PC-3 (cell line): Measurements from ENCODE around the gene SLC26A11. TPM values are rescaled to one million over a fixed set of nuclear protein-coding genes. Genes with fewer than 3 reads are reported as not detected.
A peak's percentile ranks its signal among the peaks of the same experiment; 100 is the strongest.
"Not testable (repeated sequence)": the region's sequence is repeated elsewhere in the genome, so short reads cannot be mapped to it uniquely, and the experiment has no call there.

Experiments
- ATAC-seq: fragments of 200-7000 bp; cut with Tn5 transposase; 2 replicates; pipeline ENCODE4 v1.9.1; 2020; ENCODE audit warnings: mild to moderate bottlenecking, moderate library complexity
- BruUV-seq: library from RNA; stranded (reverse); fragments of 400-500 nt; replicated peaks from 2 replicates; lab custom pipeline; 2021; lab: Mats Ljungman, UMichigan
- CTCF ChIA-PET: fragments of 300-600 bp; sonication (Branson Sonifier 250); formaldehyde crosslinking; loops from one replicate; lab custom pipeline; 2022; ENCODE audit warnings: antibody characterized with exemption; lab: Charles Lee
- POLR2A ChIA-PET: fragments of 300-600 bp; sonication (Branson Sonifier 250); formaldehyde crosslinking; loops from one replicate; lab custom pipeline; 2022; ENCODE audit warnings: antibody characterized with exemption; ENCODE audit not compliant: unreplicated experiment; lab: Charles Lee
- DNase-seq: peaks from one replicate; pipeline ENCODE4 v3.0.0-alpha.2; 2015
- H2AFZ ChIP-seq: fragments of 300-600 bp; sonication (generic); 2 replicates; pipeline ENCODE4 v1.6.0; 2016; ENCODE audit warnings: antibody characterized with exemption, low read length
- H3F3A ChIP-seq: fragments of 300-600 bp; sonication (generic); one replicate; pipeline ENCODE4 v1.6.0; 2017; ENCODE audit warnings: antibody characterized with exemption, low read length, control low read depth, mild to moderate bottlenecking; ENCODE audit not compliant: unreplicated experiment
- H3K27ac ChIP-seq: fragments of 300-600 bp; sonication (generic); 2 replicates; pipeline ENCODE4 v1.5.1; 2016; ENCODE audit warnings: mild to moderate bottlenecking, low read length
- H3K27me3 ChIP-seq: fragments of 300-600 bp; sonication (generic); 2 replicates; pipeline ENCODE4 v1.6.1; 2016; ENCODE audit warnings: low read length, mixed read lengths
- H3K36me3 ChIP-seq: fragments of 300-600 bp; sonication (generic); 2 replicates; pipeline ENCODE4 v1.6.1; 2016; ENCODE audit warnings: low read depth, mixed run types, low read length, mixed read lengths
- H3K4me1 ChIP-seq: fragments of 300-600 bp; sonication (generic); 2 replicates; pipeline ENCODE4 v1.5.1; 2016; ENCODE audit warnings: low read length; ENCODE audit not compliant: insufficient read depth
- H3K4me2 ChIP-seq: fragments of 300-600 bp; sonication (generic); 2 replicates; pipeline ENCODE4 v1.6.0; 2016; ENCODE audit warnings: low read length
- H3K4me3 ChIP-seq: fragments of 300-600 bp; sonication (generic); 2 replicates; pipeline ENCODE4 v1.5.1; 2016; ENCODE audit warnings: mild to moderate bottlenecking, low read length, mixed read lengths
- H3K79me2 ChIP-seq: fragments of 300-600 bp; sonication (generic); 2 replicates; pipeline ENCODE4 v1.6.1; 2017; ENCODE audit warnings: low read length, mixed read lengths
- H3K9ac ChIP-seq: fragments of 300-600 bp; sonication (generic); 2 replicates; pipeline ENCODE4 v1.6.0; 2016; ENCODE audit warnings: mild to moderate bottlenecking, low read length
- H3K9me2 ChIP-seq: fragments of 300-600 bp; sonication (generic); replicated peaks from 2 replicates; pipeline ENCODE4 v1.6.1; 2016; ENCODE audit warnings: mixed run types, low read length, mixed read lengths
- H3K9me3 ChIP-seq: fragments of 300-600 bp; sonication (generic); 2 replicates; pipeline ENCODE4 v1.6.1; 2016; ENCODE audit warnings: low read length, mixed read lengths
- H4K20me1 ChIP-seq: fragments of 300-600 bp; sonication (generic); 2 replicates; pipeline ENCODE4 v1.6.1; 2016; ENCODE audit warnings: low read length, mixed read lengths
- EZH2 ChIP-seq: fragments of 300-600 bp; sonication (generic); IDR thresholded peaks from one replicate; pipeline ENCODE4 v1.6.1; 2017; ENCODE audit warnings: antibody characterized with exemption, mild to moderate bottlenecking, low read length; ENCODE audit not compliant: unreplicated experiment
- EZH2phosphoT487 ChIP-seq: fragments of 300-600 bp; sonication (generic); IDR thresholded peaks from 2 replicates; pipeline ENCODE4 v1.6.1; 2018; ENCODE audit warnings: mild to moderate bottlenecking, antibody characterized with exemption, low read length, borderline replicate concordance
- intact Hi-C: fragments of 100-400 bp; cut with micrococcal nuclease; formaldehyde crosslinking; loops from 2 replicates; pipeline ENCODE4 v1.9.0; 2023
- total RNA-seq: library from RNA; depleted of rRNA; stranded (reverse); fragments of >200 nt; gene quantifications from 2 replicates; pipeline ENCODE4 v1.2.3, GENCODE V29; 2014
- TF ChIP-seq, protein P1 (sequence below): fragments of 300-600 bp; sonication (generic); conservative IDR thresholded peaks from 2 replicates; pipeline ENCODE4 v1.5.1; 2017; ENCODE audit warnings: antibody characterized with exemption, low read depth, mild to moderate bottlenecking, low read length

SLC26A11 gene
- total RNA-seq, 1 experiment from 2014 or later, result 18.4 TPM

DNA sequence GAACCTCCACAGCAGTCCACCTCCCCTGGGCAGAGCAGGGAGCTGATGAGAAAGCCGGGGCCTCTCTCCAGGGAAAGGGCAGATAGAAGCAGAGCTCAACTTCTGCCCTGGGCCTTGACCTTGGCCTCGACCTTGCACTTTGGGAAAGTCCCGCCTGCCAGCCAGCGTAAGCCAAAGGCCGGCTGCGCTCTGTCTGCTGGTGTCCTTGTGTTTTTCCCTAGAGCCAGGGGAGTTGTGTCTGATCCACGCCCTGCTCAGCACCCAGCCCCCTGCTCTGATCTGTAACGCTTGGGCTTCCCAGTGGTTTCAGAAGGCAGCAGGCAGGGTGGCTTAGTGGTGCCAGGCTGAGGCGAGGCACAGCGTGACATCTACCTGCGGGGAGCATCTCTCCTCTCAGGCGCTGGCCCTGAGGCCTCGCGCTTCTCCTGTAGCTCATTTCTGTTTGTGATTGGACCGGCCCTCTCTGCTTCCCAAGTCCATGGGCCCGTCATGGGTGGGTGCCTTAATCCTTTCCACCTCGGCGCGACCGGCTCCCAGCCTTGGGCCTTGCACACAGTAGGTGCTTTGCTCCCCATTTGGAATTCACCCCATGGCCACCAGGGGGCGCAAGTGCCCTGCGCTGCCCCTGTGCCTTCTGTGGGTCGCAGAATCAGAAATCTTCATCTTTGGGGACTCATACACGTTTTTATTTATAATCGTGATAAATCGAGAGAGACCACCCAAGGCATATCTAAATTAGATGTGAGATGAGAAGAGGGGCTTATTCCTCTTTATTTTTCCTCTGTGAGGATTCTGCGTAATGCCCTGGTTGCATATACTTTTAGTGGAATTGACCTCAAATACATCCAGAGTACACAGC, 24.3 kb upstream of the SLC26A11 start:
- H3K27ac ChIP-seq, result no peak overlapping the region
- TF ChIP-seq EZH2 (no peak), EZH2phosphoT487 (no peak)
- TF ChIP-seq, protein P1, sequence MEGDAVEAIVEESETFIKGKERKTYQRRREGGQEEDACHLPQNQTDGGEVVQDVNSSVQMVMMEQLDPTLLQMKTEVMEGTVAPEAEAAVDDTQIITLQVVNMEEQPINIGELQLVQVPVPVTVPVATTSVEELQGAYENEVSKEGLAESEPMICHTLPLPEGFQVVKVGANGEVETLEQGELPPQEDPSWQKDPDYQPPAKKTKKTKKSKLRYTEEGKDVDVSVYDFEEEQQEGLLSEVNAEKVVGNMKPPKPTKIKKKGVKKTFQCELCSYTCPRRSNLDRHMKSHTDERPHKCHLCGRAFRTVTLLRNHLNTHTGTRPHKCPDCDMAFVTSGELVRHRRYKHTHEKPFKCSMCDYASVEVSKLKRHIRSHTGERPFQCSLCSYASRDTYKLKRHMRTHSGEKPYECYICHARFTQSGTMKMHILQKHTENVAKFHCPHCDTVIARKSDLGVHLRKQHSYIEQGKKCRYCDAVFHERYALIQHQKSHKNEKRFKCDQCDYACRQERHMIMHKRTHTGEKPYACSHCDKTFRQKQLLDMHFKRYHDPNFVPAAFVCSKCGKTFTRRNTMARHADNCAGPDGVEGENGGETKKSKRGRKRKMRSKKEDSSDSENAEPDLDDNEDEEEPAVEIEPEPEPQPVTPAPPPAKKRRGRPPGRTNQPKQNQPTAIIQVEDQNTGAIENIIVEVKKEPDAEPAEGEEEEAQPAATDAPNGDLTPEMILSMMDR, result peak; percentile 99
- CTCF ChIA-PET, result interaction anchor here (0.6 to 0.8 kb wide), 2 partner anchors 48 to 50 kb away, joined by 3 to 4 read pairs; no protein-coding TSS in a partner anchor
- H3F3A ChIP-seq, result no peaks in the 10 kb centered on the region
- DNase-seq, result peak; percentile 52
- no peaks in the 10 kb centered on the region for H3K4me1 ChIP-seq
- H3K9me3 ChIP-seq, result no peaks in the 10 kb centered on the region
- no peak overlapping the region for H3K9ac ChIP-seq
- no peaks in the 10 kb centered on the region for H3K36me3 ChIP-seq
- H2AFZ ChIP-seq, result no peak overlapping the region
- H3K9me2 ChIP-seq, result no peaks in the 10 kb centered on the region
- H3K79me2 ChIP-seq, result no peaks in the 10 kb centered on the region
- no TSS peak for BruUV-seq
- POLR2A ChIA-PET, result no interaction called here
- H3K4me3 ChIP-seq, result no peak overlapping the region
- intact Hi-C loops, result loop anchor here (2.0 kb wide), 1 partner anchor 57 kb away; no protein-coding TSS in a partner anchor
- H3K27me3 ChIP-seq, result no peaks in the 10 kb centered on the region
- H4K20me1 ChIP-seq, result no peaks in the 10 kb centered on the region
- ATAC-seq, result no peak
- H3K4me2 ChIP-seq, result no peak overlapping the region

DNA sequence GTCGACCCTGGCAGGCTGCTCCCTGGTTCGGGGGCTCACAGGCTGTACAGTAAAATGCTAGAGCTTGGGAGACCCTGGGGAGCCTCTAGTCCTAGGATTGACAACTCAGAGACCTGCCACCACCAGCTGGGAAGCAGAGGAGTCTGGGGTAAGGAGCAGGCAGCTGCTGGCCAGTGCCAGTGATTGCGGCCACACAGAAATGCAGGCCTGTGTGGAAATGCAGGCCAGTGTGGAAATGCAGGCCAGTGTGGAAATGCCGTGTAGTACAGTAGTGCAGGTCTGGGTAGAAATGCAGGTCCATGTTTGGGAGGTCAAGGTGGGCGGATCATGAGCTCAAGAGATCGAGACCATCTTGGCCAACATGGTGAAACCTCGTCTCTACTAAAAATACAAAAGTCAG, 23.6 kb upstream of the SLC26A11 start:
- Histone ChIP-seq H3K36me3 (no peaks in the 10 kb centered on the region), H4K20me1 (no peaks in the 10 kb centered on the region), H3K4me3 (no peak overlapping the region), H3K4me1 (no peaks in the 10 kb centered on the region), H3K27ac (no peak overlapping the region), H3K9me3 (no peaks in the 10 kb centered on the region), H3K9me2 (no peaks in the 10 kb centered on the region), H3K79me2 (no peaks in the 10 kb centered on the region), H3K9ac (no peak overlapping the region), H3K27me3 (no peaks in the 10 kb centered on the region), H3K4me2 (no peak overlapping the region), H2AFZ (no peak overlapping the region), H3F3A (no peaks in the 10 kb centered on the region)
- TF ChIP-seq EZH2, result no peak
- no peak for TF ChIP-seq EZH2phosphoT487
- TF ChIP-seq, protein P1, result no peak
- ChIA-PET CTCF (no interaction called here), POLR2A (no interaction called here)
- BruUV-seq, result no TSS peak
- intact Hi-C loops, result loop anchor here (2.0 kb wide), 1 partner anchor 56 kb away; no protein-coding TSS in a partner anchor
- ATAC-seq, result no peak
- no peak for DNase-seq

DNA sequence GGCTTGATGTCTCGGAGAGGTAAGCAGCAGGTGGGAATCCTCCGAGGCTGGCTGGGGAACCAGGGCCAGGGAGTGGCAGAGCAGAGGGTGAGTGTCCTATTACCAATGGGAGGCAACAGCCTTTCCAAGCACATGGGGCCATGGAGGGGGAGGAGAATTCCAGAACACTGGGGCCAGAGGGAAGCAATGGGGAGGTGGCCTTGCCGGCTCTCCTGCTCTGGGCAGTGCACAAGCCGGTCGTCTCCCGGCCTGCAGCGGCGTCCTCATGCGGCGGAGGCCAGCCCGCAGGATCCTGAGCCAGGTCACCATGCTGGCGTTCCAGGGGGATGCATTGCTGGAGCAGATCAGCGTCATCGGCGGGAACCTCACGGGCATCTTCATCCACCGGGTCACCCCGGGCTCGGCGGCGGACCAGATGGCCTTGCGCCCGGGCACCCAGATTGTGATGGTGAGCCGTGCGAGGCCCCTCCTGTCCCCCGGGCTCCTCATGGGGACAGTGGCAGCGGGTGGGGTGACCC, 22.0 kb upstream of the SLC26A11 start:
- H3K27me3 ChIP-seq, result no peaks in the 10 kb centered on the region
- no peak overlapping the region for H3K4me2 ChIP-seq
- H2AFZ ChIP-seq, result no peak overlapping the region
- H3F3A ChIP-seq, result no peaks in the 10 kb centered on the region
- H3K36me3 ChIP-seq, result no peaks in the 10 kb centered on the region
- H3K9me2 ChIP-seq, result no peaks in the 10 kb centered on the region
- ATAC-seq (peak; percentile 42), DNase-seq (no peak)
- TF ChIP-seq EZH2phosphoT487, result no peak
- TF ChIP-seq, protein P1, result no peak
- no peaks in the 10 kb centered on the region for H3K4me1 ChIP-seq
- no TSS peak for BruUV-seq
- H4K20me1 ChIP-seq, result no peaks in the 10 kb centered on the region
- no peak overlapping the region for H3K4me3 ChIP-seq
- POLR2A ChIA-PET, result no interaction called here
- no peak overlapping the region for H3K27ac ChIP-seq
- no peaks in the 10 kb centered on the region for H3K9me3 ChIP-seq
- no peak overlapping the region for H3K9ac ChIP-seq
- intact Hi-C loops, result no loop called here
- no peaks in the 10 kb centered on the region for H3K79me2 ChIP-seq
- CTCF ChIA-PET, result no interaction called here

DNA sequence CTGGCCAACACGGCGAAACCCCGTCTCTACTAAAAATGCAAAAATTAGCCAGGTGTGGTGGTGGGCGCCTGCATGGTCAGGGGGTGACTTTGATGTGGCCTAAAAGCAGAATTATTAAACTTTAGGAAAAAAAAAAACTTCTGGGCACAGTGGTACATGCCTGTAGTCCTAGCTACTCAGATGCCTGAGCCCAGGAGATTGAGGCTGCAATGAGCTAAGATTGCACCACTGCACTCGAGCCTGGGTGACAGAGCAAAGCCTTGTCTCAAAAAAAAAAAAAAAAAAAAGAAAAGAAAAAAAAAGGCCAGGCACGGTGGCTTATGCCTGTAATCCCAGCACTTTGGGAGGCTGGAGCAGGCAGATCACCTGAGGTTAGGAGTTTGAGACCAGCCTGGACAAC, 20.9 kb upstream of the SLC26A11 start:
- H3K9ac ChIP-seq, H3K9me3 ChIP-seq, H3F3A ChIP-seq, DNase-seq, H3K27ac ChIP-seq, POLR2A ChIA-PET, H3K4me2 ChIP-seq, H3K79me2 ChIP-seq, BruUV-seq, intact Hi-C loops, H3K9me2 ChIP-seq, H4K20me1 ChIP-seq, H3K36me3 ChIP-seq, H3K4me1 ChIP-seq, H3K4me3 ChIP-seq, ATAC-seq, H3K27me3 ChIP-seq, H2AFZ ChIP-seq: not testable (repeated sequence)
- CTCF ChIA-PET, result interaction anchor here (0.6 kb wide), 1 partner anchor 71 kb away, joined by 6 read pairs; no protein-coding TSS in a partner anchor
